Measurements from ENCODE around the gene CHRD. TPM values are rescaled to one million over a fixed set of nuclear protein-coding genes. Genes with fewer than 3 reads are reported as not detected.

The CHRD gene
- total and polyA plus RNA-seq, 9 of the 15 experiments (the other 6 are each of a cell fraction or from before 2014, with no cell fraction given): 0.11 to 1.3 (median 0.59) TPM; not detected in 3

- intact Hi-C loops (cut with micrococcal nuclease) (no loop called here), in situ Hi-C loops (cut with MboI) (loop anchor here (25.0 kb wide), 1 partner anchor 382 kb away; no protein-coding TSS in a partner anchor)
- WGBS (ENCODE audit: insufficient coverage, low coverage, missing lambda C conversion rate): 2% methylated on average over 19 of the region's 20 CpGs
- peak; percentile 67 for FAIRE-seq
- H3K27ac ChIP-seq (ENCODE audit: extremely low read depth, low read depth, low read length): no peak overlapping the region
- H3K9me1 ChIP-seq (ENCODE audit: control insufficient read depth, insufficient read depth, low read length): no peaks in the 10 kb centered on the region
- peaks cover 17% of the 10 kb centered on the region for H4K20me1 ChIP-seq (replicated peaks; ENCODE audit: control insufficient read depth, insufficient read depth, low read length)
- no peaks in the 10 kb centered on the region for H3K79me2 ChIP-seq (ENCODE audit: control insufficient read depth, insufficient read depth, low read length)
- no peak overlapping the region for H3K4me3 ChIP-seq
- H3K4me1 ChIP-seq (replicated peaks in 1 of 2; ENCODE audit: control insufficient read depth in 2 of 2, insufficient read depth in 2 of 2, low read length in 2 of 2): no peaks in the 10 kb centered on the region; a peak in 1 of 5 replicates
- H2AFZ ChIP-seq (ENCODE audit: low read depth, low read length): no peak overlapping the region
- DNase-seq (ENCODE audit: extremely low read depth in 1 of 4, low spot score in 3 of 4): peak in 1 of 4 experiments; percentile 34
- no TSS peak for BruUV-seq (replicated peaks)
- H3K9ac ChIP-seq (ENCODE audit: insufficient read depth in 1 of 2, low read depth in 2 of 2, low read length in 2 of 2): 0 out of 4 replicates have a peak overlapping the region, but pooled peaks of 1 of the 2 experiments have one; percentile 19
- H3K4me2 ChIP-seq (ENCODE audit: insufficient read depth, low read length): no peak overlapping the region
- no peaks in the 10 kb centered on the region for H3K36me3 ChIP-seq (ENCODE audit: control insufficient read depth, insufficient read depth, low read length)
- ChIA-PET CTCF (ENCODE audit: low intra/inter-chr PET ratio) (no interaction called here), POLR2A (interaction anchor here (1.1 to 1.6 kb wide), 3 partner anchors 9 to 14 kb away, joined by 3 to 4 read pairs (median 3); no protein-coding TSS in a partner anchor)
- H3K9me3 ChIP-seq (replicated peaks; ENCODE audit: control insufficient read depth, insufficient read depth, low read depth, low read length): no peaks in the 10 kb centered on the region
- ATAC-seq: peak; percentile 80
- peaks cover 39 to 77% of the 10 kb centered on the region in 2 experiments for H3K27me3 ChIP-seq (ENCODE audit: control insufficient read depth in 2 of 2, insufficient read depth in 2 of 2, low read length in 2 of 2)
- 0 out of 4 replicates have a peak, but pooled peaks of 1 of the 2 experiments have one; percentile 14 for TF ChIP-seq RCOR1 (IDR thresholded peaks at IDR 0.05; ENCODE audit: borderline replicate concordance in 1 of 2, low read depth in 2 of 2, low read length in 2 of 2)
- TF ChIP-seq ZC3H8 (IDR thresholded peaks at IDR 0.05): no peak
- peak; percentile 39; the same call in 1 of the 2 replicates for TF ChIP-seq EGR1 (conservative IDR thresholded peaks at IDR 0.05)
- no peak for TF ChIP-seq ZNF224 (CRISPR knock-in tag; IDR thresholded peaks at IDR 0.05)
- TF ChIP-seq NR1H2 (CRISPR knock-in tag; IDR thresholded peaks at IDR 0.05): no peak
- TF ChIP-seq, protein P1, sequence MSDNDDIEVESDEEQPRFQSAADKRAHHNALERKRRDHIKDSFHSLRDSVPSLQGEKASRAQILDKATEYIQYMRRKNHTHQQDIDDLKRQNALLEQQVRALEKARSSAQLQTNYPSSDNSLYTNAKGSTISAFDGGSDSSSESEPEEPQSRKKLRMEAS (CRISPR knock-in tag; IDR thresholded peaks at IDR 0.05): no peak
- no peak for TF ChIP-seq HNRNPUL1 (IDR thresholded peaks at IDR 0.05; ENCODE audit: low read length)
- no peak for TF ChIP-seq USF1 (CRISPR knock-in tag; IDR thresholded peaks at IDR 0.05)
- no peak for TF ChIP-seq MAFG (tag; conservative IDR thresholded peaks at IDR 0.05)
- no peak for TF ChIP-seq MCM7 (IDR thresholded peaks at IDR 0.05)
- no peak for TF ChIP-seq PHF21A (IDR thresholded peaks at IDR 0.05; ENCODE audit: borderline replicate concordance, low read depth)
- TF ChIP-seq ZNF165 (CRISPR knock-in tag; IDR thresholded peaks at IDR 0.05; ENCODE audit: borderline replicate concordance): no peak
- TF ChIP-seq MNT (conservative IDR thresholded peaks at IDR 0.05): 0 out of 4 replicates have a peak, but pooled peaks of 1 of the 2 experiments have one; percentile 19
- no peak for TF ChIP-seq ZNF436 (CRISPR knock-in tag; IDR thresholded peaks at IDR 0.05)
- no peak for TF ChIP-seq RUNX1 (IDR thresholded peaks at IDR 0.05; ENCODE audit: low read depth)
- TF ChIP-seq DDX20 (tag; IDR thresholded peaks at IDR 0.05; ENCODE audit: low read depth): no peak
- no peak for TF ChIP-seq FOXO4 (CRISPR knock-in tag; IDR thresholded peaks at IDR 0.05)
- TF ChIP-seq POLR2AphosphoS5 (IDR thresholded peaks at IDR 0.05; ENCODE audit: control insufficient read depth, insufficient read depth, low read depth, low read length): no peak
Measured at GRCh38 chr3:184405075-184406030, 25.5 kb downstream of the CHRD start.

All from K562 (cell line).